NCI-H1694 treated with DMSO at 0.1 percent for 48 hours (cell line): ENCODE data around the gene ACTL6A.
A peak's percentile ranks its signal among the peaks of the same experiment; 100 is the strongest.

Experiments
- DNase-seq: peaks from one replicate; lab custom pipeline; 2025; lab: John Stamatoyannopoulos, UW

ACTL6A gene

DNA sequence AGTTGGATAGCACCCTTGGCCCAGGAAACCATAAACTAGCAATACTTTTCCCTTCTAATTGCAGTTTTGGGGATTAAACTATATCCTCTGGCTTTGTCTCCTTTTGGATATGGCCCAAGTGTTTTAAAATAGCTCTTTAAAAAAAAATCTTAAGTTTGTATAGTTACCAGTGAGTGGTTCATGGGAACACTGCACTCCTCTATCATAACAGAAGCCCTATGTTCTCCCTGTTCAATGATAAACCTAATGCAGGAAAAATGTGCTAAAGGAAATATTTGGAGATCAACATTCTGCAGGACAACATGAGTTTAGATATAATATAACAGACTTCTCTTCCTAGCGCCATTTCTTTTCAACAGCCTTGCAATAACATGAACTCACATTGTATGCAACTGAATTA is 28.6 kb downstream of the ACTL6A start:
- no peak for DNase-seq

DNA sequence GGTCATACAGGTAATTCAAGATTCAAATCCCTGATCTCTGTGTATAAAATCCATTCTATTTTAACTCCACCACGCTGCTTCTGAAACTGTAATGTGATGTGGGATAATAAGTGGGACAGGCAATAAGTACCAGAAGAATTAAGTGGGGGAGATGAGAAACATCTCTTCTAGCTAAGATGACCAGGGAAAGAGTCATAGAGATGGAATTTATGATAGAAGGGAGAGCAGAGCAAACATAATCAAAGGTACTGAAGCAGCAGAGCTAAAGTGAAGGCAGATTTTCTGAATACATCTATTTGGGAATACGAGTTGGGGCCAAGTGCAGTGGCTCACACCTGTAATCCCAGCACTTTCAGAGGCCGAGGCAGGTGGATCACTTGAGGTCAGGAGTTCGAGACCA is 36.8 kb downstream of the ACTL6A start:
- no peak for DNase-seq

DNA sequence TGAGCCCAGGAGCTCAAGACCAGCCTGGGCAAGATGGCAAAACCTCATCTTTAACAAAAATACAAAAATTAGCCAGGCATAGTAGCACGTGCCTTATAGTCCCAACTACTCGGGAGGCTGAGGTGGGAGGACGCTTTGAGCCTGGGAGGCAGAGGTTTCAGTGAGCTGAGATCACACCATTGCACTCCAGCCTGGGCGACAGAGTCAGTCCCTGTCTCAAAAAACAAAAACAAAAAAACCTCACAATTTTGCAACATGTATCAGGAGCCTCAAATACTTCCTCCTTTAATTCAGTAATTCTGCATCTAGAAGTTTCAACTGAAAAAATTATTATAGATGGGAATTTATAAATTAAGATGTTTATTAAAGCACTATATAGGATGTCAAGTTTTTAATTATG is 40.6 kb downstream of the ACTL6A start:
- no peak for DNase-seq

DNA sequence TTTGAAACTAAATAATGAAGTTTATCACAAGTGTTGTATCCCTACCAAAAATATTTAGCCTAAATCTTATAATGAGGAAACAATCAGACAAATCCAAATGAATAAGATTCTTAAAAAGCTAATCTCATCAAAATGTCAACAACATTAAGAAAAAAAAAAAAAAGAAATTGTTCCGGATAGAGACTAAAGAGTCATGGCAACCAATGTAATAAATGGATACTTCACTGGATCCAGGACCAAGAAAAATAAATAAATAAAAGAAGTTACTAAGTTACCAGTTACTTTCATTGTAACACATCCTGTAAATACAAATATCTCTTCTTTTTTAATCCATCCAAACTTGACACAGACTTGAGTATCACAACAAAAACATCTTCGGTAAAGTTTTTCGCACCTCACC is 41.1 kb downstream of the ACTL6A start:
- DNase-seq, result no peak

DNA sequence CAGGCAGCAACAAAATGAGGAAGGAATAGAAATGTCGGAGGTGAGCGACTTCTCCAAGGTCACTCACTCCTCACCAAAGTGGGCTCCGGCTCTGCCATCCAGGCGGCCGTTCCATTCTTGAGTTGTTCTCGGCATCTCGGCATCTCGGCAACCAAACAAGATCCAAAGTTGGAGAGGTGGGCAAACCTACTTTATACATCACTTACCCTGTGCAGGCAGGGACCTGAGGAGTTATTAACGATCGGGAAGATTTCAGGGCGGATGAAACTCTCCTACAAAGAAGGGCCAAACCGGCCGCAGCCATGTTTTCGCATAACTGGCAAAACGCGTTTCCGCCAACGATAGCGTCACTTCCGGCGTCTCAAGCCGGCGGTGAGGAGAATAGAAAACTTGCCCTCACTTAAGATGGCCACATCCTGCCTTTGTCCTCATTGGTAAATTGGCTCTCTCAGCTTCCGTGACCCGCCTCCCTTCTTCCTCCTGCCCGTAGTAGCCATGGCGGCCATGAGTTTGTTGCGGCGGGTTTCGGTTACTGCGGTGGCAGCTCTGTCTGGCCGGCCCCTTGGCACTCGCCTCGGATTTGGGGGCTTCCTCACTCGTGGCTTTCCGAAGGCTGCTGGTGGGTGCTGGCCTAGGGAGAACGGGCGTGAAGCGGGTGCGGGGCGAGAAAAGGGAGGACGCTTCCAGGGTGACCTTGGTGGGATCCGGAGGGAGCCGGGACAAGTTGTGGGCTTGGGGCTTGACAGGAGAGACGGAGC is 41.8 kb downstream of the ACTL6A start, which contains the start of the genes MRPL47 and NDUFB5:
MRPL47 (minus strand) TSS at position 318 of the 758 bp plus-strand sequence; CDS start at position 304, 14 bp downstream.
NDUFB5 (plus strand) TSS at position 474 of the 758 bp plus-strand sequence; CDS start at position 496, 22 bp downstream.
- DNase-seq, result peak; percentile 98

DNA sequence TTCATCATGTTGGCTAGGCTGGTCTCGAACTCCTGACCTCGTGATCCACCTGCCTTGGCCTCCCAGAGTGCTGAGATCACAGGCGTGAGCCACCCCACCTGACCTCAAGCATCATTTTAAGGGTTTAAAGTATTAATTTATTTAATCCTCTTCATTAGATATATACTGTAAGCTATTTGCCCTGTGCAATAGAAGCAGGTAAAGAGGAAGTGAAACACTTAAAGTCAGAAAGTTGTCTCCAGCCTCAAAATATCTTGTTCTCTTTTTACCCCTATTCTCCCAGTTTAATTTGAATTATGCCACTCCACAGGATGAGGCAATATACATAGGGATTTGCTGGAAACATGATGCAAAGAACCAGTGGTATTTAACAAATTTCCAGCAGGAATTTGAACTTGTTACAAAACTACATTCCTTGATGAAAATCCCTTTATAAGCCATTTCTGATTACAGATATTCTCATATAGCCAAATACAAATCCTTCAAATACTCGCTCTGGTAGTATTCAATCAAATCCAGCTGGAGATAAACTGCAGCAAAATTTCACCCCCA is 43.9 kb downstream of the ACTL6A start:
- no peak for DNase-seq

DNA sequence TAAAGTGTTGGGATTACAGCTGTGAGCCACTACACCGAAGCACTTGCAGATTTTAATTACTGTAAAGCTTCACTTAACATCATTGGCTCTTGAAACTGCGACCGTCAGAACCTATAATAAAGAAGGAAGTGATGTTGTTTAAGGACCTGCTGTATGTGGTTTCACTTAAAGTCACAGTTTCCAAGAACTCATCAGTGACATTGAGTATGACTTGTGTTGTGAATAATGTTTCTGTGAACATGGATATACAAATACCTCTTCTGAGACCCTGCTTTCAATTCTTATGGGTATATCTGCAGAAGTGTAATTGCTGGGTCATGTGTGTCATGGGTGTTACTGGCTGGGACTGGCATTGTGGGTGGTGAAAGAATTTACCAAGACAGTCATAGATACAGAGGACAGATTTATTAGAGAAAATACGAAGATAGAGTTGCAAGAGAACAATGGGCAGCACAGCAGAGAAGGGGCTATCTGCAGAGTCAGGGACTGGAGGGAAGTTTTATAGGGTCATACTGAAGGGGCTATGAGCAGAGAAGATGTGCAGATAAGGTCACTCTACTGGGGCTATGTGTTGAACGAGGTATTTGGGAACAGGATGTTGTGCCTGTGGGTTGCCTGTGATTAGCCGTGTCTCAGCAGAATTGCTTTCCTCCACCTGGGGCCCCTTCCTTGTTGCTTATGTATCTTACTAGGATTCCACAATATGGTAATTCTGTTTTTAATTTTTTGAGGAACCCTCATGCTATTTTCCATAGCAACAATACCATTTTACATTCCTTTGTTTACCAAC is 46.4 kb downstream of the ACTL6A start:
- no peak for DNase-seq

DNA sequence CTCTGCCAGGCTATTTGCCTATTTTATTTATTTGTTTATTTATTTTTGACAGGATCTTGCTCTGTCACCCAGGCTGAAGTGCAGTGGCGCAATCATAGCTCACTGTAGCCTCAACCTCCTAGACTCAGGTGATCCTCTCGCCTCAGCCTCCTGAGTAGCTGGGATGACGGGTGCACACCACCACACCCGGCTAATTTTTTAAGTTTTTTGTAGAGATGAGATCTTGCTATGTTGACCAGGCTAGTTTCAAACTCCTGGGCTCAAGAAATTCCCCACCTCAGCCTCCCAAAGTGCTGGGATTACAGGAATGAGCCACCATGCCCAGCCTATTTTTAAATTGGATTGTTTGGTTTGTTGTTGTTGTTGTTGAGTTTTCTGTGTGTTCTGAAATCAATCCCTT is 47.3 kb downstream of the ACTL6A start:
- DNase-seq, result no peak

DNA sequence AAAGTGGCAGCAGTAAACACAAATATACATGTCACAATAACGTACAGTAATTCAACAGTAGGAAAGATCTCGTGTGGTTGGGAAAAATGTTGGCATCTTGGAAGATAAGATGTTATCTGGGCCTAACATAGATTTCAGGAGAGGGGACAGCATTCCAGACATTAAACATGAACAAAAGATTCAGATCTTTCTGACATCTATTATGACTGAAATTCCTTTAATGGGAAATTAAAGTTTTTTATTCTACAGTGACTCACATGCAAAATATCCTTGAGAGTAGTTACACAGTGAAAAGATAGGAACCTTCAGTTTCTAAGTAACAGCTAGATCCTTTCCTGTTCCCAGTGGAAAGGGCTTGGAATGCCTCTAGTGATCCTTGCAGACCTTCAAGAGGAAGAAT is 51.1 kb downstream of the ACTL6A start:
- DNase-seq, result no peak

DNA sequence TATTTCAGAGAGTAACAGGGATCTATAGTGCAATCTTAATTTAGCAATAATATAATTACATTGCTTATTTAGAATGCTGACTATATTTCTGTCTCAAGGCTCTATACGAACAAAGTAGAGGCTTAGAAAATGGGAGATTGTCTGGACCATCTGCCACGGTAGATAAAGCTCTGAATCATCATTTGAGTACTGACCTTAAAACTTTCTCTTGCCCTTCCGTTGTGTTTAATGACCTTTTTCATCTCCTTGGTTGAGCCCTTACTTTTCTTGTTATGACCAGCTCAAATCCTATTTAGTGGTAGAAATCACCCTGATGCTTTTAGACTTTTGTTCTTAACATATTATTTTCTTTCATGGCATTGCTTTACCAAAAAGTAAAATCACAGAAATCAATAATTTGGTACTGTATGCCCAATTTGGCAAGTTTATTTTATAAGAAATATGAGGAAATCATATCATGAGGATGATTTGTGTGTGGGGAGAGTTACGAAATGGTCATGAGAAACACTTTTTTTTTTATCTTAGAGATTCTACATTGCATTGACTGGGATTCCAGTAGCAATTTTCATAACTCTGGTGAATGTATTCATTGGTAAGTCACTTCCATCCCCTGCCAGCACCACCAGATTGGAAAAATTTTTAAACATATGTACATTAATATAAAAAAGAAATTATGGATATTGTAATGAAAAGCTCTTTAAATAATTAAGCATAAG is 52.9 kb downstream of the ACTL6A start:
- DNase-seq, result no peak

DNA sequence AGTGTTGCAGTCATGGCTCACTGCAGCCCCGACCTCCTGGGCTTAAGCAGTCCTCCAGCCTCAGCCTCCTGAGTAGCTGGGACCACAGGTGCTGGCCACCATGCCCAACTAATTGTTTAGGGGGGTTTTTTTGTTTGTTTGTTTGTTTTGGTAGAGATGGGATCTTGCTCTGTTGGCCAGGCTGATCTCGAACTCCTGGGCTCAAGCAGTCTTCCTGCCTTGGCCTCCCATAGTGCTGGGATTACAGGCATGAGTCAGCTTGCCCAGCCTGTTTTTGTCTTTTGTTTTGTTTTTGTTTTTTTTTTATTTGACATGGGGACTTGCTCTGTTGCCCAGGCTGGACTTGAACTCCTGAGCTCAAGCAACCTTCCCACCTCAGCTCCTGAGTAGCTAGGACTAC is 59.3 kb downstream of the ACTL6A start:
- no peak for DNase-seq

DNA sequence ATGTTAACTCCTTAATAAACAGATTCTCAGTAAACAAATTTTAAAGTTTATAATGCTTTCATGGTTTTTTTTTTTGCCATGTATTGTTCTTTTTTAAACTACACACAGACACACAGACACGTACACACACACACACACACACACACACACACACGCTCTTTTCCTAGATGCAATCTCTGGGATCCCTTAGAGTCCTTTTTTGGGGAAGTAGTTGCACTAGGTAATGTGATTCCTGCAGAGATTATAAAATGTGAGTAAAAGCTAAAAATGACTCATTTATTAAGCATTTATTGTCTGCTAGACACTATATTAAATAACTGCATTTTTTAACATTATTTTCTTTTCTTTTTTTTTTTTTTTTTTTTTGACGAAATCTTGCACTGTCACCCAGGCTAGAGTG is 61.7 kb downstream of the ACTL6A start:
- no peak for DNase-seq

DNA sequence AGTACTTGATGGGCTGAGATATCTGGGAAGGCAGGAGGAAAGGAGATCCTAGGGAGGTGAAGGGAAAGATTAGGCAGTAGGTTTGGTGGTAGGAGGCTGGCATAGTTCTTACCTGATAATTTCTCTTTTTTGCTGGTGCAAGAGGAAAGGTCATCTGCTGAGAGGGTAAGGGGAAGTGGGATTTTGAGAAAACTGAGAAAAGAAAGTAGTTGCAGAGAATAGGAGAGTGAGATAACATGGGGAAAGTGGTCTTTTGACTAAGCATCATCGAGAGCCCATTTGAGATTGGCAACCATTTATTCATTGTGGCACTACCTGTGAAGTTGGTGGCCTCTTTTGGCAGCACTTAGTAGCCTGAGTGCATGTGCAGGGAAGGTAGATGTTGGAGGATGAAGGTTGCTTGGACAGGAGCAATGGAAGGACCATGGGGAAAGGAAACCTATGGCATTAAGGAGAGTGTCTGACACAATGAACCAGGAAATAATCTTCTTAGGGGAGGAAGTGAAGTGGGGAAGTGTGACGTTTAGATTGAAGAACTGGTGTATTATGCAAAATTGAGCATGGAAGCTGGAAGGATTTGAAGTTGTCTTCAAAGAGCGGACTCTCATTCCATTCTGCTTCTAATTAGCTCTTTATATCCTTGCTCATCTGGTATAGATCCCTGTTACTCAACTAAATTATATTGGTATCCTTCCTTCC is 68.2 kb downstream of the ACTL6A start:
- no peak for DNase-seq
